Measurements from ENCODE around the gene SLFN14.

Gene SLFN14

GRCh38 chr17:35555691-35556090 lies 4.9 kb downstream of the SLFN14 start:
- TF ChIP-seq SIN3A (IDR thresholded peaks at IDR 0.05; ENCODE audit: borderline replicate concordance, insufficient read depth, low read length): no peak
- no peak for TF ChIP-seq REST (IDR thresholded peaks at IDR 0.05; ENCODE audit: insufficient read depth in 1 of 2, low read depth in 2 of 2, low read length in 2 of 2)
- TF ChIP-seq TAF1 (IDR thresholded peaks at IDR 0.05; ENCODE audit: borderline replicate concordance, insufficient read depth, low read length): no peak
- TF ChIP-seq POLR2AphosphoS5 (IDR thresholded peaks at IDR 0.05; ENCODE audit: low read depth, low read length): no peak
- no peak for TF ChIP-seq FOXP2 (optimal IDR thresholded peaks at IDR 0.05; ENCODE audit: borderline replicate concordance, extremely low read depth, extremely low read length, insufficient read depth)

- TF ChIP-seq TAF1 (IDR thresholded peaks at IDR 0.05; ENCODE audit: borderline replicate concordance, insufficient read depth, low read length): no peak
- no peak for TF ChIP-seq REST (IDR thresholded peaks at IDR 0.05; ENCODE audit: insufficient read depth in 1 of 2, low read depth in 2 of 2, low read length in 2 of 2)
- no peak for TF ChIP-seq SIN3A (IDR thresholded peaks at IDR 0.05; ENCODE audit: borderline replicate concordance, insufficient read depth, low read length)
- no peak for TF ChIP-seq FOXP2 (optimal IDR thresholded peaks at IDR 0.05; ENCODE audit: borderline replicate concordance, extremely low read depth, extremely low read length, insufficient read depth)
- no peak for TF ChIP-seq POLR2AphosphoS5 (IDR thresholded peaks at IDR 0.05; ENCODE audit: low read depth, low read length)
Measured at GRCh38 chr17:35554668-35555067, 6.0 kb downstream of the SLFN14 start.

GRCh38 chr17:35553310-35553709 lies 7.3 kb downstream of the SLFN14 start:
- TF ChIP-seq FOXP2 (optimal IDR thresholded peaks at IDR 0.05; ENCODE audit: borderline replicate concordance, extremely low read depth, extremely low read length, insufficient read depth): no peak
- TF ChIP-seq POLR2AphosphoS5 (IDR thresholded peaks at IDR 0.05; ENCODE audit: low read depth, low read length): no peak
- TF ChIP-seq SIN3A (IDR thresholded peaks at IDR 0.05; ENCODE audit: borderline replicate concordance, insufficient read depth, low read length): no peak
- no peak for TF ChIP-seq REST (IDR thresholded peaks at IDR 0.05; ENCODE audit: insufficient read depth in 1 of 2, low read depth in 2 of 2, low read length in 2 of 2)
- no peak for TF ChIP-seq TAF1 (IDR thresholded peaks at IDR 0.05; ENCODE audit: borderline replicate concordance, insufficient read depth, low read length)

GRCh38 chr17:35548978-35549377 lies 11.6 kb downstream of the SLFN14 start:
- TF ChIP-seq SIN3A (IDR thresholded peaks at IDR 0.05; ENCODE audit: borderline replicate concordance, insufficient read depth, low read length): no peak

GRCh38 chr17:35548208-35548810 lies 12.3 kb downstream of the SLFN14 start:
- TF ChIP-seq SIN3A (IDR thresholded peaks at IDR 0.05; ENCODE audit: borderline replicate concordance, insufficient read depth, low read length): no peak
- no peak for TF ChIP-seq REST (IDR thresholded peaks at IDR 0.05; ENCODE audit: insufficient read depth in 1 of 2, low read depth in 2 of 2, low read length in 2 of 2)
- TF ChIP-seq FOXP2 (optimal IDR thresholded peaks at IDR 0.05; ENCODE audit: borderline replicate concordance, extremely low read depth, extremely low read length, insufficient read depth): no peak
- no peak for TF ChIP-seq POLR2AphosphoS5 (IDR thresholded peaks at IDR 0.05; ENCODE audit: low read depth, low read length)
- no peak for TF ChIP-seq TAF1 (IDR thresholded peaks at IDR 0.05; ENCODE audit: borderline replicate concordance, insufficient read depth, low read length)
